RWPE1 (cell line): ENCODE results near the gene CNGB1.
A peak's percentile ranks its signal among the peaks of the same experiment; 100 is the strongest.
"Not testable (repeated sequence)": the region's sequence is repeated elsewhere in the genome, so short reads cannot be mapped to it uniquely, and the experiment has no call there.

Source experiments
- CTCF ChIA-PET: fragments of 350-600 bp; sonication (Branson Sonifier 250); formaldehyde crosslinking; extraction: SDS; loops from one replicate; lab custom pipeline; 2021; lab: Yijun Ruan, JAX
- POLR2A ChIA-PET: fragments of 400-600 bp; formaldehyde crosslinking; extraction: SDS; loops from one replicate; lab custom pipeline; 2020; ENCODE audit warnings: antibody characterized with exemption; ENCODE audit not compliant: low non-redundant PET; lab: Yijun Ruan, JAX
- DNase-seq: peaks from one replicate; pipeline ENCODE4 v3.0.0; 2012; ENCODE audit warnings: low spot score
- H3K27ac ChIP-seq: fragments of 450-650 bp; 2 replicates; pipeline ENCODE4 v1.5.1; 2017
- CTCF ChIP-seq: fragments of 450-650 bp; conservative IDR thresholded peaks from 2 replicates; pipeline ENCODE4 v1.5.1; 2017; ENCODE audit warnings: low read depth, mild to moderate bottlenecking

The CNGB1 gene

GRCh38 chr16:57900796-57901479 lies 70.0 kb downstream of the CNGB1 start:
- peak overlapping the region; percentile 45 for H3K27ac ChIP-seq
- ChIA-PET POLR2A (no interaction called here), CTCF (interaction anchor here (0.7 to 4.3 kb wide), 5 partner anchors 8 to 325 kb away, joined by 3 to 36 read pairs (median 4); partner anchors contain the start of genes USB1 and ZNF319)
- no peak for DNase-seq
- no peak for TF ChIP-seq CTCF

GRCh38 chr16:57899771-57900661 lies 70.9 kb downstream of the CNGB1 start:
- ChIA-PET CTCF (interaction anchor here (0.6 to 4.3 kb wide), 9 partner anchors 9 to 341 kb away, joined by 3 to 36 read pairs (median 3); partner anchors contain the start of genes USB1 and ZNF319), POLR2A (no interaction called here)
- DNase-seq = peak; percentile 59
- no peak overlapping the region for H3K27ac ChIP-seq
- TF ChIP-seq CTCF = peak; percentile 91

GRCh38 chr16:57898961-57899360 lies 72.0 kb downstream of the CNGB1 start:
- CTCF ChIA-PET = interaction anchor here (0.6 to 4.3 kb wide), 8 partner anchors 15 to 294 kb away, joined by 3 to 36 read pairs (median 3); partner anchors contain the start of genes USB1 and ZNF319
- H3K27ac ChIP-seq = peak overlapping the region; percentile 7; the same call in 1 of the 2 replicates
- no peak for TF ChIP-seq CTCF
- POLR2A ChIA-PET = no interaction called here
- DNase-seq = no peak

- no peak for TF ChIP-seq CTCF
- POLR2A ChIA-PET = no interaction called here
- no peak overlapping the region for H3K27ac ChIP-seq
- DNase-seq = no peak
- CTCF ChIA-PET = interaction anchor here (0.8 to 4.3 kb wide), 3 partner anchors 8 to 263 kb away, joined by 4 to 36 read pairs (median 5); partner anchors contain the start of genes USB1 and ZNF319
Measured at GRCh38 chr16:57897996-57898395, 72.9 kb downstream of the CNGB1 start.

GRCh38 chr16:57897053-57897784 lies 73.7 kb downstream of the CNGB1 start:
- H3K27ac ChIP-seq = no peak overlapping the region
- no peak for DNase-seq
- no peak for TF ChIP-seq CTCF
- ChIA-PET CTCF (interaction anchor here (0.8 to 4.3 kb wide), 3 partner anchors 9 to 263 kb away, joined by 4 to 36 read pairs (median 5); partner anchors contain the start of genes USB1 and ZNF319), POLR2A (interaction anchor here (0.5 kb wide), 2 partner anchors 108 to 162 kb away, joined by 3 to 4 read pairs; no protein-coding TSS in a partner anchor)

- CTCF ChIA-PET, DNase-seq, H3K27ac ChIP-seq, POLR2A ChIA-PET: not testable (repeated sequence)
Measured at GRCh38 chr16:57895081-57895547, 75.8 kb downstream of the CNGB1 start.
